Activated naive CD8-positive, alpha-beta T cell (primary cell): Measurements from ENCODE around the gene DYRK2.
A peak's percentile ranks its signal among the peaks of the same experiment; 100 is the strongest.
"Not testable (repeated sequence)": the region's sequence is repeated elsewhere in the genome, so short reads cannot be mapped to it uniquely, and the experiment has no call there.

Source experiments
- H3K27ac Mint-ChIP-seq: one replicate; pipeline ENCODE4 v1.8.0; 2021; ENCODE audit warnings: mixed read lengths
- H3K27me3 Mint-ChIP-seq: one replicate; pipeline ENCODE4 v1.8.0; 2021; ENCODE audit warnings: mixed read lengths
- H3K36me3 Mint-ChIP-seq: one replicate; pipeline ENCODE4 v1.8.0; 2021; ENCODE audit warnings: mixed read lengths
- H3K4me1 Mint-ChIP-seq: one replicate; pipeline ENCODE4 v1.8.0; 2021; ENCODE audit warnings: low read depth, mixed read lengths
- H3K4me3 Mint-ChIP-seq: one replicate; pipeline ENCODE4 v1.8.0; 2021; ENCODE audit warnings: mild to moderate bottlenecking, mixed read lengths
- H3K9me3 Mint-ChIP-seq: one replicate; pipeline ENCODE4 v1.8.0; 2021; ENCODE audit warnings: low read depth, mixed read lengths

The DYRK2 gene

DNA sequence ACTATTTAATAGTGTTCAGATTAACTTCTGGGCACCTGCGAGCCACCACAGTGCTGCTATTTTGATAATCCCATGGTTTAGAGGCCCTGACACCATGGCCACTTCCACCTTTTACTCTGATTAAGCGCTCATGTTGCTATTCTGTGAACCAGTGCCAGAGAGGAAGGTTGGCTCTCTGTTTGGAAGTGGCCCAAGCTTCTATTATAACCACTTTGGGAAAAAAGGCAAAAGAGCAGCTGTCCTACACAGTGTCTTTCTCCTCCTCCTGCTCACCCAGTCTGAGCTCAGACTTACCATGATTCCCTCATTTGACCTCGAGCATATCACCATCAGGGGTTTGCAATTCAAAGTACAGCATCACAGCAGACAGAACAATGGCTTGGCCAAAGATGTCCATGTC lies 23.3 kb downstream of the DYRK2 start:
- peaks cover 43% of the 10 kb centered on the region for H3K4me1 Mint-ChIP-seq
- H3K27ac Mint-ChIP-seq: no peak overlapping the region
- no peak overlapping the region for H3K4me3 Mint-ChIP-seq
- H3K27me3 Mint-ChIP-seq: no peaks in the 10 kb centered on the region
- H3K36me3 Mint-ChIP-seq: peaks cover 45% of the 10 kb centered on the region
- peaks cover 26% of the 10 kb centered on the region for H3K9me3 Mint-ChIP-seq

- not testable (repeated sequence) for H3K27ac Mint-ChIP-seq, H3K27me3 Mint-ChIP-seq, H3K4me3 Mint-ChIP-seq
- H3K4me1 Mint-ChIP-seq: peaks cover 40% of the 10 kb centered on the region
- peaks cover 26% of the 10 kb centered on the region for H3K9me3 Mint-ChIP-seq
- peaks cover 40% of the 10 kb centered on the region for H3K36me3 Mint-ChIP-seq
Measured at GRCh38 chr12:67672507-67672906, 24.0 kb downstream of the DYRK2 start.

DNA sequence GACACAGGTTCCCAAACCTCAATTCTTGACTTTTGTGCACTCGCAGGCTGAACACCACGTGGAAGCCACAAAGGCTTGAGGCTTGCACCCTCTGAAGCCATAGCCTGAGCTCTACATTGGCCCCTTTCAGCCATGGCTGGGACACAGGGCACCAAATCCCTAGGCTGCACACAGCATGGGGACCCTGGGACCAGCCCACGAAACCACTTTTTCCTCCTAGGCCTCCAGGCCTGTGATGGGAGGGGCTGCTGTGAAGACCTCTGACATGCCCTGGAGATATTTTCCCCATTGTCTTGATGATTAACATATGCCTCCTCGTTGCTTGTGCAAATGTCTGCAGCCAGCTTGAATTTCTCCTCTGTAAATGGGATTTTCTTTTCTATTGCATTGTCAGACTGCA lies 25.0 kb downstream of the DYRK2 start:
- H3K27me3 Mint-ChIP-seq, H3K27ac Mint-ChIP-seq, H3K4me3 Mint-ChIP-seq: not testable (repeated sequence)
- Mint-ChIP-seq H3K36me3 (peaks cover 37% of the 10 kb centered on the region), H3K4me1 (peaks cover 41% of the 10 kb centered on the region), H3K9me3 (peaks cover 26% of the 10 kb centered on the region)

DNA sequence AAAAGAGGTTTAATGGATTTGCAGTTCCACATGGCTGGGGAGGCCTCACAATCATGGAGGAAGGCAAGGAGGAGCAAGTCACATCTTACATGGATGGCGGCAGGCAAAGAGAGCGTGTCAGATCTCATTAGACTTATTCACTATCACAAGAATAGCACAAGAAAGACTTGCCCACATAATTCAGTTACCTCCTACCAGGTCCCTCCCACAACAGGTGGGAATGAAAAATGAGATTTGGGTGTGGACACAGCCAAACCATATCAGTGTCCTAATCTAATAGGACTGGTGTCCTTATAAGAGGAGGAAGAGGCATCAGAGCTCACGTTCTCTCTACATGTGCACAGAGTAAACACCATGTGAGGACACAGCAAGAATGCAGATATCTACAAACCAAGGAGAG lies 25.9 kb downstream of the DYRK2 start:
- no peak overlapping the region for H3K4me3 Mint-ChIP-seq
- H3K36me3 Mint-ChIP-seq: peaks cover 37% of the 10 kb centered on the region
- no peaks in the 10 kb centered on the region for H3K27me3 Mint-ChIP-seq
- H3K27ac Mint-ChIP-seq: no peak overlapping the region
- H3K4me1 Mint-ChIP-seq: peaks cover 40% of the 10 kb centered on the region
- H3K9me3 Mint-ChIP-seq: peaks cover 26% of the 10 kb centered on the region

DNA sequence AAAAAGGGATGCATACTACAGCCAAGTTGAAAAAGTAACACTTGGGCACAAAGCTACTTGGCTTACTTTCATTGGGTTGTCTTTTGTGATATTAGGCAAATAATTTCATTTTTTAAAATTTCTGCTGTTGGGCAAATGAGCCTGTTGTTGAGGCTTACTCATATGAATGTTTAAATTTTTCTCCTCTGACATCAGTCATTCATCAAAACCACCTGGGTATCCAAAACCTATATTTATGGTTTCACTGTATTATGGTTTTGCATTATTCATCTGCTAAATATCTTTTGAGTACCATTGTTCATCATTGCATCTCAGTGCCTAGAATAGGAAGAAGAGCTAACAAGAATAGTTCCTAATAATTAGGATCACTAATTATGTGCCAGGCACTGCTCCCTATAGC lies 28.1 kb downstream of the DYRK2 start:
- Mint-ChIP-seq H3K9me3 (peaks cover 26% of the 10 kb centered on the region), H3K4me1 (peaks cover 31% of the 10 kb centered on the region), H3K36me3 (peaks cover 32% of the 10 kb centered on the region), H3K4me3 (no peak overlapping the region), H3K27ac (no peak overlapping the region), H3K27me3 (no peaks in the 10 kb centered on the region)

GRCh38 chr12:67677166-67677565 lies 28.6 kb downstream of the DYRK2 start:
- H3K27me3 Mint-ChIP-seq: no peaks in the 10 kb centered on the region
- peaks cover 24% of the 10 kb centered on the region for H3K9me3 Mint-ChIP-seq
- H3K27ac Mint-ChIP-seq: no peak overlapping the region
- peaks cover 31% of the 10 kb centered on the region for H3K4me1 Mint-ChIP-seq
- H3K36me3 Mint-ChIP-seq: peaks cover 32% of the 10 kb centered on the region
- no peak overlapping the region for H3K4me3 Mint-ChIP-seq

DNA sequence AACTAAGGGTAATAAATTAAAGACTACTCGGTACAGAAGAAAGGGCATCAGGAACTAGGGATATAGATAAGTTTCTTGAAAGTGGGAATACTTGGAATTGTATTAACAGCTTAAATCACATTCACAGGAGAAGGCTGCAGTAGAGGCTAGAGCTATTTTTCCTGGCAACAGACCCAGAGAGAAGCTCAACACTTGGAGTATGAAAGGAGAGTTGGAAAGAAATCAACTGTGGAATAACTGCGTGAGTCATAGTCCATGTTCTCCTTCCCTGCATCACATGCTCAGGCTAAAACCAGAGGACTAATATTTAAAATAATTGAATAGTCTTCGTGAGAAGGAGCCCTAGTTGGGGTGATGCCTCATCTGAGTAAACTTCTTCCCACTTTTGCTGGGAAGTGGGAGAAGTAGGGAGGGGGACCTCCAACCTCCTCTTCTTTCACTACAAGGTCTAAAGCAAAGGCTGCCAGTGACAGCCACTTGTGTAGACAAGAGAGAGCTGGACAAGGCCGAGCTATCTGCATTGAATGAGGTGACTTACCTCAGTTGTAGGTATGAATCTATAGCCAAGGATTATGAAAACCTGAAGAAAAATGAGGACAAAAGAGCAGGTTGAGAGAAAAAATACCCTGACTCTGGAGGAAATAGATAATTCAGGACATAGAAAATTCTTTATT lies 32.7 kb downstream of the DYRK2 start:
- no peaks in the 10 kb centered on the region for H3K9me3 Mint-ChIP-seq
- H3K27ac Mint-ChIP-seq: no peak overlapping the region
- peaks cover 21% of the 10 kb centered on the region for H3K4me1 Mint-ChIP-seq
- peaks cover 17% of the 10 kb centered on the region for H3K36me3 Mint-ChIP-seq
- no peak overlapping the region for H3K4me3 Mint-ChIP-seq
- H3K27me3 Mint-ChIP-seq: no peaks in the 10 kb centered on the region

DNA sequence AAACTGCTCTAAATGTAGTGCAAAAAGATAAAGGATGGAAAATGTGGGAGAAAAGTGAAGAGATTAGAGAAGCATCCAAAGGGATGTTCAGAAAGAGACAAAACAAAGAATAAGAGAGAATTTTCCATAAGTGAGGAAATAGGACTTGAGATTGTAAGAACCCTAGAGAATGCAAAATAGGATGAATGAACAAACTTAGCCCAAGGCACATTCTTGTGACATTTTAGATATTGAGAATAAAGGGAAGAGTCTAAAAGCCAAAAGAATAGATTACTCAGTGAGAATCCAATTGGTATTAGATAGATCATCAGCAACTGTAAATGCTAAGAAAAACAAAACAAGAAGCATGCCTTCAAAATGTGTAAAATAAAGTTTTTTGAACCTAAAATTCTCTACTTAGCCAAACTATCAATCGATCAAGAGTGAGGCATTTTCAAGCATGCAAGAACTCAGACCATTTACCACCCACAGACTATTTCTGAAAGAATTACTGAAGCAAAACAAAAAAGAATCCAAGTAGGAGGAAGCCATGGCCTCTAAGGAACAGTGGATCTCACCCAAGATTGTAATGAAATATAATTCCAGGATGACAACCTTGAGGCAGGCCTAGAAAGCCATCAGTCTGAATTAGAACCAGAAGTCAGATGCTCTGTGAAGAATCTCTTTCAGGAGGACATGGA lies 33.5 kb downstream of the DYRK2 start:
- H3K36me3 Mint-ChIP-seq: peaks cover 13% of the 10 kb centered on the region
- no peaks in the 10 kb centered on the region for H3K9me3 Mint-ChIP-seq
- no peak overlapping the region for H3K4me3 Mint-ChIP-seq
- no peak overlapping the region for H3K27ac Mint-ChIP-seq
- peaks cover 17% of the 10 kb centered on the region for H3K4me1 Mint-ChIP-seq
- H3K27me3 Mint-ChIP-seq: no peaks in the 10 kb centered on the region

GRCh38 chr12:67689385-67689784 lies 40.8 kb downstream of the DYRK2 start:
- Mint-ChIP-seq H3K27me3 (no peaks in the 10 kb centered on the region), H3K9me3 (no peaks in the 10 kb centered on the region), H3K36me3 (peaks cover 9% of the 10 kb centered on the region), H3K4me3 (no peak overlapping the region), H3K27ac (no peak overlapping the region), H3K4me1 (peaks cover 14% of the 10 kb centered on the region)

GRCh38 chr12:67690656-67691055 lies 42.1 kb downstream of the DYRK2 start:
- Mint-ChIP-seq H3K27ac (no peak overlapping the region), H3K4me1 (peaks cover 24% of the 10 kb centered on the region), H3K4me3 (no peak overlapping the region), H3K27me3 (no peaks in the 10 kb centered on the region), H3K36me3 (peaks cover 8% of the 10 kb centered on the region), H3K9me3 (no peaks in the 10 kb centered on the region)

- no peak overlapping the region for H3K4me3 Mint-ChIP-seq
- no peaks in the 10 kb centered on the region for H3K9me3 Mint-ChIP-seq
- peak overlapping the region; percentile 7 for H3K27ac Mint-ChIP-seq
- H3K4me1 Mint-ChIP-seq: peaks cover 28% of the 10 kb centered on the region
- no peaks in the 10 kb centered on the region for H3K27me3 Mint-ChIP-seq
- H3K36me3 Mint-ChIP-seq: peaks cover 8% of the 10 kb centered on the region
Measured at GRCh38 chr12:67691220-67691619, 42.7 kb downstream of the DYRK2 start.

GRCh38 chr12:67692135-67692534 lies 43.6 kb downstream of the DYRK2 start:
- H3K36me3 Mint-ChIP-seq: peaks cover 8% of the 10 kb centered on the region
- H3K4me3 Mint-ChIP-seq: no peak overlapping the region
- no peaks in the 10 kb centered on the region for H3K9me3 Mint-ChIP-seq
- H3K4me1 Mint-ChIP-seq: peaks cover 36% of the 10 kb centered on the region
- H3K27me3 Mint-ChIP-seq: no peaks in the 10 kb centered on the region
- peak overlapping the region; percentile 31 for H3K27ac Mint-ChIP-seq

DNA sequence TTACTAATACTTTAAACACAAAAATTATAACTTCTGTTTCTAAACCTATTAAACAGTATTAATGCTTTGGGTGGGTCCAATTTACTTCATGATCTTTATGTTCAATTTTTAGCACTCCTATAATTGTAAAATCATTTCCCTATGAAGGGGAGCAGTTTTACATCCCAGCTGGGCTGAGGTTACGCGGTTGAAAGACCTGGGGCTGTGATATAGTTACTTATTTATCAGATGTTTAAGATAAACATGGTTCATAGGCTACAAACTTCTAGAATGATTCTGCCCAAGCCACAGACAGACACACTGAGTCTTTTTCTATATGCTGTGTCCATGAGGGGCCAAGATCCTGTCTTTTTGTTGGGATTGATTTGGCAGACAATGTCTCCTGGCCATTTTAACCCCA lies 44.4 kb downstream of the DYRK2 start:
- Mint-ChIP-seq H3K27ac (no peak overlapping the region), H3K4me1 (peaks cover 44% of the 10 kb centered on the region), H3K4me3 (no peak overlapping the region), H3K36me3 (peaks cover 3% of the 10 kb centered on the region), H3K9me3 (no peaks in the 10 kb centered on the region), H3K27me3 (no peaks in the 10 kb centered on the region)

GRCh38 chr12:67693894-67694293 lies 45.3 kb downstream of the DYRK2 start:
- H3K27ac Mint-ChIP-seq: no peak overlapping the region
- peaks cover 3% of the 10 kb centered on the region for H3K36me3 Mint-ChIP-seq
- no peaks in the 10 kb centered on the region for H3K27me3 Mint-ChIP-seq
- peaks cover 52% of the 10 kb centered on the region for H3K4me1 Mint-ChIP-seq
- no peak overlapping the region for H3K4me3 Mint-ChIP-seq
- H3K9me3 Mint-ChIP-seq: no peaks in the 10 kb centered on the region

DNA sequence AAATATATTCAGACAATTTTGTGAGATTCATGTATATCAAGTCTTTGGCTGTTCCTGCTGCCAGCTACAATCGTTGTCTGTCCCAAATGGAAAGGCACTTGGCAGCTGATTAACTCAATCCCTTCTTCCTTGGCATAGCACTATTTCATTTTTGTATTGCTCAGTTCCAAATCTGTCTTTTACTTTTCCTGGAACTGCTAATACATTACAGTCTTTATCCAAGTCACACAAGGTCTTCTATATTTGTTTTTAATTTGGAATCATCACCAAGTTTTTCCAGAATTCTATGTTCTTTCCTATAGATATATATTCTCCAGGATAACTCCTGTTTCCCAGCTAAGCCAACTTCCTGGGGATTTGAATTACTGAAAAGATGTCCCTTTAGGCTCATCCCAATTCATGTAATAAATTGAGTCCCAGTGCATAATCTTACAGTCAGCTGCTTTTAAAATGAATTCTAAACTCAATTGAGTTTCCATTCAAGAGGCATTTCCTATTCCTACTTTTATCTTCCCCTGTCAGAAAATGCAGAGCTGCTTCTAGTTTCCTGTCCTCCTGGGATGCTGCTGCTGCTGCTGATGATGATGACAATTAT lies 45.9 kb downstream of the DYRK2 start:
- peaks cover 3% of the 10 kb centered on the region for H3K36me3 Mint-ChIP-seq
- no peaks in the 10 kb centered on the region for H3K9me3 Mint-ChIP-seq
- H3K4me1 Mint-ChIP-seq: peaks cover 57% of the 10 kb centered on the region
- no peak overlapping the region for H3K4me3 Mint-ChIP-seq
- H3K27ac Mint-ChIP-seq: no peak overlapping the region
- H3K27me3 Mint-ChIP-seq: no peaks in the 10 kb centered on the region
